HEK293 (cell line): ENCODE data around the gene TMEM151B.

Experiments
- GLI4 ChIP-seq: fragments of 450-650 bp; formaldehyde crosslinking; IDR thresholded peaks from 2 replicates; pipeline ENCODE4 v1.5.1; 2016; ENCODE audit warnings: missing biosample characterization, missing genetic modification characterization
- HOXA7 ChIP-seq: sonication (generic); formaldehyde crosslinking; IDR thresholded peaks from 2 replicates; pipeline ENCODE4 v1.8.1; 2022; ENCODE audit warnings: missing genetic modification reagents, borderline replicate concordance
- ZFP37 ChIP-seq: fragments of 450-650 bp; formaldehyde crosslinking; IDR thresholded peaks from 2 replicates; pipeline ENCODE4 v1.5.1; 2016; ENCODE audit warnings: missing biosample characterization, missing genetic modification characterization
- ZSCAN30 ChIP-seq: fragments of 450-650 bp; IDR thresholded peaks from 2 replicates; pipeline ENCODE4 v1.5.1; 2018; ENCODE audit warnings: missing biosample characterization, mild to moderate bottlenecking, missing genetic modification characterization, moderate library complexity
- ZSCAN5A ChIP-seq: fragments of 450-650 bp; formaldehyde crosslinking; IDR thresholded peaks from 2 replicates; pipeline ENCODE4 v1.5.1; 2016; ENCODE audit warnings: missing biosample characterization, missing genetic modification characterization
- TF ChIP-seq, protein P1 (sequence below): fragments of 450-650 bp; formaldehyde crosslinking; IDR thresholded peaks from 2 replicates; pipeline ENCODE4 v1.5.1; 2016; ENCODE audit warnings: missing biosample characterization, missing genetic modification characterization

GRCh38 chr6:44309092-44309491 lies 38.8 kb downstream of the TMEM151B start:
- TF ChIP-seq, protein P1, sequence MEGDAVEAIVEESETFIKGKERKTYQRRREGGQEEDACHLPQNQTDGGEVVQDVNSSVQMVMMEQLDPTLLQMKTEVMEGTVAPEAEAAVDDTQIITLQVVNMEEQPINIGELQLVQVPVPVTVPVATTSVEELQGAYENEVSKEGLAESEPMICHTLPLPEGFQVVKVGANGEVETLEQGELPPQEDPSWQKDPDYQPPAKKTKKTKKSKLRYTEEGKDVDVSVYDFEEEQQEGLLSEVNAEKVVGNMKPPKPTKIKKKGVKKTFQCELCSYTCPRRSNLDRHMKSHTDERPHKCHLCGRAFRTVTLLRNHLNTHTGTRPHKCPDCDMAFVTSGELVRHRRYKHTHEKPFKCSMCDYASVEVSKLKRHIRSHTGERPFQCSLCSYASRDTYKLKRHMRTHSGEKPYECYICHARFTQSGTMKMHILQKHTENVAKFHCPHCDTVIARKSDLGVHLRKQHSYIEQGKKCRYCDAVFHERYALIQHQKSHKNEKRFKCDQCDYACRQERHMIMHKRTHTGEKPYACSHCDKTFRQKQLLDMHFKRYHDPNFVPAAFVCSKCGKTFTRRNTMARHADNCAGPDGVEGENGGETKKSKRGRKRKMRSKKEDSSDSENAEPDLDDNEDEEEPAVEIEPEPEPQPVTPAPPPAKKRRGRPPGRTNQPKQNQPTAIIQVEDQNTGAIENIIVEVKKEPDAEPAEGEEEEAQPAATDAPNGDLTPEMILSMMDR: no peak
- TF ChIP-seq ZFP37 (tag by site-specific recombination) (no peak), ZSCAN5A (no peak), HOXA7 (CRISPR knock-in tag) (no peak), GLI4 (tag by site-specific recombination) (no peak), ZSCAN30 (tag by site-specific recombination) (no peak)
